ENCODE data around the gene COPS7A. TPM values are rescaled to one million over a fixed set of nuclear protein-coding genes. Genes with fewer than 3 reads are reported as not detected.

Gene COPS7A
- total and polyA plus RNA-seq, 2 experiments from 2014 or later, result 37.7 to 51.9 TPM

DNA sequence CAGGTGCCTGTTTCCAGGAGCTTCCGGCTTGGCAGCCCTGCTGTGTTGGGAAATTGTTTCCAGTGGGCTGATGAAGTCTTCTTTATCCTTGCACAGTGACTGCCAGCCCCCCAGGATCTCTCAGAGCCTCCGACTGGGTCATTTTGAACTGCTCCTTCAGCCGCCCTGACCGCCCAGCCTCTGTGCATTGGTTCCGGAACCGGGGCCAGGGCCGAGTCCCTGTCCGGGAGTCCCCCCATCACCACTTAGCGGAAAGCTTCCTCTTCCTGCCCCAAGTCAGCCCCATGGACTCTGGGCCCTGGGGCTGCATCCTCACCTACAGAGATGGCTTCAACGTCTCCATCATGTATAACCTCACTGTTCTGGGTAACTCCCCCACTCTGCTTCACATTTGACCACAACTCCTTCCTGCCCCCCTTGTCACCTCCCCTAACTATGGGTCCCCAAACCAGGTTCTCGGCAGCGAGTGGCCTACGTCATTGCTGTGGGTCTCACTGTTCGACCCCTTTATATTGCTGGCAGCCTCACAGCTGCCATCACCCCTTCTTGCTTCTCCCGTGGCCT lies 50.7 kb downstream of the COPS7A start:
- DNase-seq (ENCODE audit: low spot score) (no peak), ATAC-seq (no peak)
- peak overlapping the region; percentile 87 for H3K4me2 ChIP-seq
- no peak overlapping the region for H3K27ac ChIP-seq (ENCODE audit: low read depth)
- no peaks in the 10 kb centered on the region for H3K79me2 ChIP-seq (replicated peaks; ENCODE audit: insufficient read depth)
- peaks cover 72% of the 10 kb centered on the region for H3K27me3 ChIP-seq (ENCODE audit: insufficient read depth)
- Mint-ChIP-seq H3K4me1 (peaks cover 67% of the 10 kb centered on the region), H3K9me3 (no peaks in the 10 kb centered on the region; the same call in 2 of the 3 replicates), H3K27me3 (ENCODE audit: insufficient read depth, low read depth, poor library complexity) (peaks cover 58% of the 10 kb centered on the region), H3K4me3 (peak overlapping the region; percentile 54), H3K27ac (no peak overlapping the region), H3K36me3 (ENCODE audit: low read depth) (peaks cover 23% of the 10 kb centered on the region)
- TF ChIP-seq, protein P1, sequence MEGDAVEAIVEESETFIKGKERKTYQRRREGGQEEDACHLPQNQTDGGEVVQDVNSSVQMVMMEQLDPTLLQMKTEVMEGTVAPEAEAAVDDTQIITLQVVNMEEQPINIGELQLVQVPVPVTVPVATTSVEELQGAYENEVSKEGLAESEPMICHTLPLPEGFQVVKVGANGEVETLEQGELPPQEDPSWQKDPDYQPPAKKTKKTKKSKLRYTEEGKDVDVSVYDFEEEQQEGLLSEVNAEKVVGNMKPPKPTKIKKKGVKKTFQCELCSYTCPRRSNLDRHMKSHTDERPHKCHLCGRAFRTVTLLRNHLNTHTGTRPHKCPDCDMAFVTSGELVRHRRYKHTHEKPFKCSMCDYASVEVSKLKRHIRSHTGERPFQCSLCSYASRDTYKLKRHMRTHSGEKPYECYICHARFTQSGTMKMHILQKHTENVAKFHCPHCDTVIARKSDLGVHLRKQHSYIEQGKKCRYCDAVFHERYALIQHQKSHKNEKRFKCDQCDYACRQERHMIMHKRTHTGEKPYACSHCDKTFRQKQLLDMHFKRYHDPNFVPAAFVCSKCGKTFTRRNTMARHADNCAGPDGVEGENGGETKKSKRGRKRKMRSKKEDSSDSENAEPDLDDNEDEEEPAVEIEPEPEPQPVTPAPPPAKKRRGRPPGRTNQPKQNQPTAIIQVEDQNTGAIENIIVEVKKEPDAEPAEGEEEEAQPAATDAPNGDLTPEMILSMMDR (conservative IDR thresholded peaks at IDR 0.05; ENCODE audit: low read depth in 2 of 2), result no peak
- no peak for TF ChIP-seq STAT1 (IDR thresholded peaks at IDR 0.05; ENCODE audit: unreplicated experiment)
- no peak for TF ChIP-seq CREB1 (CRISPR knock-in tag; IDR thresholded peaks at IDR 0.05; ENCODE audit: low read depth)
- no peak for TF ChIP-seq EZH2 (IDR thresholded peaks at IDR 0.05; ENCODE audit: low read depth, unreplicated experiment)
- TF ChIP-seq JUNB (IDR thresholded peaks at IDR 0.05; ENCODE audit: unreplicated experiment), result no peak
- no peak for TF ChIP-seq ZNF331 (CRISPR knock-in tag; IDR thresholded peaks at IDR 0.05; ENCODE audit: low read depth)
- TF ChIP-seq, protein P2, sequence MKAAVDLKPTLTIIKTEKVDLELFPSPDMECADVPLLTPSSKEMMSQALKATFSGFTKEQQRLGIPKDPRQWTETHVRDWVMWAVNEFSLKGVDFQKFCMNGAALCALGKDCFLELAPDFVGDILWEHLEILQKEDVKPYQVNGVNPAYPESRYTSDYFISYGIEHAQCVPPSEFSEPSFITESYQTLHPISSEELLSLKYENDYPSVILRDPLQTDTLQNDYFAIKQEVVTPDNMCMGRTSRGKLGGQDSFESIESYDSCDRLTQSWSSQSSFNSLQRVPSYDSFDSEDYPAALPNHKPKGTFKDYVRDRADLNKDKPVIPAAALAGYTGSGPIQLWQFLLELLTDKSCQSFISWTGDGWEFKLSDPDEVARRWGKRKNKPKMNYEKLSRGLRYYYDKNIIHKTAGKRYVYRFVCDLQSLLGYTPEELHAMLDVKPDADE (IDR thresholded peaks at IDR 0.05), result no peak
- no peak for TF ChIP-seq EZH2phosphoT487 (IDR thresholded peaks at IDR 0.05; ENCODE audit: unreplicated experiment)
- no peak for TF ChIP-seq ZNF114 (CRISPR knock-in tag; IDR thresholded peaks at IDR 0.05)
- TF ChIP-seq, protein P3, sequence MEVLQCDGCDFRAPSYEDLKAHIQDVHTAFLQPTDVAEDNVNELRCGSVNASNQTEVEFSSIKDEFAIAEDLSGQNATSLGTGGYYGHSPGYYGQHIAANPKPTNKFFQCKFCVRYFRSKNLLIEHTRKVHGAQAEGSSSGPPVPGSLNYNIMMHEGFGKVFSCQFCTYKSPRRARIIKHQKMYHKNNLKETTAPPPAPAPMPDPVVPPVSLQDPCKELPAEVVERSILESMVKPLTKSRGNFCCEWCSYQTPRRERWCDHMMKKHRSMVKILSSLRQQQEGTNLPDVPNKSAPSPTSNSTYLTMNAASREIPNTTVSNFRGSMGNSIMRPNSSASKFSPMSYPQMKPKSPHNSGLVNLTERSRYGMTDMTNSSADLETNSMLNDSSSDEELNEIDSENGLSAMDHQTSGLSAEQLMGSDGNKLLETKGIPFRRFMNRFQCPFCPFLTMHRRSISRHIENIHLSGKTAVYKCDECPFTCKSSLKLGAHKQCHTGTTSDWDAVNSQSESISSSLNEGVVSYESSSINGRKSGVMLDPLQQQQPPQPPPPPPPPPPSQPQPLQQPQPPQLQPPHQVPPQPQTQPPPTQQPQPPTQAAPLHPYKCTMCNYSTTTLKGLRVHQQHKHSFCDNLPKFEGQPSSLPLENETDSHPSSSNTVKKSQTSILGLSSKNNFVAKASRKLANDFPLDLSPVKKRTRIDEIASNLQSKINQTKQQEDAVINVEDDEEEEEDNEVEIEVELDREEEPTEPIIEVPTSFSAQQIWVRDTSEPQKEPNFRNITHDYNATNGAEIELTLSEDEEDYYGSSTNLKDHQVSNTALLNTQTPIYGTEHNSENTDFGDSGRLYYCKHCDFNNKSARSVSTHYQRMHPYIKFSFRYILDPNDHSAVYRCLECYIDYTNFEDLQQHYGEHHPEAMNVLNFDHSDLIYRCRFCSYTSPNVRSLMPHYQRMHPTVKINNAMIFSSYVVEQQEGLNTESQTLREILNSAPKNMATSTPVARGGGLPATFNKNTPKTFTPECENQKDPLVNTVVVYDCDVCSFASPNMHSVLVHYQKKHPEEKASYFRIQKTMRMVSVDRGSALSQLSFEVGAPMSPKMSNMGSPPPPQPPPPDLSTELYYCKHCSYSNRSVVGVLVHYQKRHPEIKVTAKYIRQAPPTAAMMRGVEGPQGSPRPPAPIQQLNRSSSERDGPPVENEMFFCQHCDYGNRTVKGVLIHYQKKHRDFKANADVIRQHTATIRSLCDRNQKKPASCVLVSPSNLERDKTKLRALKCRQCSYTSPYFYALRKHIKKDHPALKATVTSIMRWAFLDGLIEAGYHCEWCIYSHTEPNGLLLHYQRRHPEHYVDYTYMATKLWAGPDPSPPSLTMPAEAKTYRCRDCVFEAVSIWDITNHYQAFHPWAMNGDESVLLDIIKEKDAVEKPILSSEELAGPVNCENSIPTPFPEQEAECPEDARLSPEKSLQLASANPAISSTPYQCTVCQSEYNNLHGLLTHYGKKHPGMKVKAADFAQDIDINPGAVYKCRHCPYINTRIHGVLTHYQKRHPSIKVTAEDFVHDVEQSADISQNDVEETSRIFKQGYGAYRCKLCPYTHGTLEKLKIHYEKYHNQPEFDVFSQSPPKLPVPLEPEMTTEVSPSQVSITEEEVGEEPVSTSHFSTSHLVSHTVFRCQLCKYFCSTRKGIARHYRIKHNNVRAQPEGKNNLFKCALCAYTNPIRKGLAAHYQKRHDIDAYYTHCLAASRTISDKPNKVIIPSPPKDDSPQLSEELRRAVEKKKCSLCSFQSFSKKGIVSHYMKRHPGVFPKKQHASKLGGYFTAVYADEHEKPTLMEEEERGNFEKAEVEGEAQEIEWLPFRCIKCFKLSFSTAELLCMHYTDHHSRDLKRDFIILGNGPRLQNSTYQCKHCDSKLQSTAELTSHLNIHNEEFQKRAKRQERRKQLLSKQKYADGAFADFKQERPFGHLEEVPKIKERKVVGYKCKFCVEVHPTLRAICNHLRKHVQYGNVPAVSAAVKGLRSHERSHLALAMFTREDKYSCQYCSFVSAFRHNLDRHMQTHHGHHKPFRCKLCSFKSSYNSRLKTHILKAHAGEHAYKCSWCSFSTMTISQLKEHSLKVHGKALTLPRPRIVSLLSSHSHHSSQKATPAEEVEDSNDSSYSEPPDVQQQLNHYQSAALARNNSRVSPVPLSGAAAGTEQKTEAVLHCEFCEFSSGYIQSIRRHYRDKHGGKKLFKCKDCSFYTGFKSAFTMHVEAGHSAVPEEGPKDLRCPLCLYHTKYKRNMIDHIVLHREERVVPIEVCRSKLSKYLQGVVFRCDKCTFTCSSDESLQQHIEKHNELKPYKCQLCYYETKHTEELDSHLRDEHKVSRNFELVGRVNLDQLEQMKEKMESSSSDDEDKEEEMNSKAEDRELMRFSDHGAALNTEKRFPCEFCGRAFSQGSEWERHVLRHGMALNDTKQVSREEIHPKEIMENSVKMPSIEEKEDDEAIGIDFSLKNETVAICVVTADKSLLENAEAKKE (CRISPR knock-in tag; IDR thresholded peaks at IDR 0.05), result no peak
- TF ChIP-seq, protein P4, sequence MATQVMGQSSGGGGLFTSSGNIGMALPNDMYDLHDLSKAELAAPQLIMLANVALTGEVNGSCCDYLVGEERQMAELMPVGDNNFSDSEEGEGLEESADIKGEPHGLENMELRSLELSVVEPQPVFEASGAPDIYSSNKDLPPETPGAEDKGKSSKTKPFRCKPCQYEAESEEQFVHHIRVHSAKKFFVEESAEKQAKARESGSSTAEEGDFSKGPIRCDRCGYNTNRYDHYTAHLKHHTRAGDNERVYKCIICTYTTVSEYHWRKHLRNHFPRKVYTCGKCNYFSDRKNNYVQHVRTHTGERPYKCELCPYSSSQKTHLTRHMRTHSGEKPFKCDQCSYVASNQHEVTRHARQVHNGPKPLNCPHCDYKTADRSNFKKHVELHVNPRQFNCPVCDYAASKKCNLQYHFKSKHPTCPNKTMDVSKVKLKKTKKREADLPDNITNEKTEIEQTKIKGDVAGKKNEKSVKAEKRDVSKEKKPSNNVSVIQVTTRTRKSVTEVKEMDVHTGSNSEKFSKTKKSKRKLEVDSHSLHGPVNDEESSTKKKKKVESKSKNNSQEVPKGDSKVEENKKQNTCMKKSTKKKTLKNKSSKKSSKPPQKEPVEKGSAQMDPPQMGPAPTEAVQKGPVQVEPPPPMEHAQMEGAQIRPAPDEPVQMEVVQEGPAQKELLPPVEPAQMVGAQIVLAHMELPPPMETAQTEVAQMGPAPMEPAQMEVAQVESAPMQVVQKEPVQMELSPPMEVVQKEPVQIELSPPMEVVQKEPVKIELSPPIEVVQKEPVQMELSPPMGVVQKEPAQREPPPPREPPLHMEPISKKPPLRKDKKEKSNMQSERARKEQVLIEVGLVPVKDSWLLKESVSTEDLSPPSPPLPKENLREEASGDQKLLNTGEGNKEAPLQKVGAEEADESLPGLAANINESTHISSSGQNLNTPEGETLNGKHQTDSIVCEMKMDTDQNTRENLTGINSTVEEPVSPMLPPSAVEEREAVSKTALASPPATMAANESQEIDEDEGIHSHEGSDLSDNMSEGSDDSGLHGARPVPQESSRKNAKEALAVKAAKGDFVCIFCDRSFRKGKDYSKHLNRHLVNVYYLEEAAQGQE (IDR thresholded peaks at IDR 0.05; ENCODE audit: unreplicated experiment), result no peak
- no peak for TF ChIP-seq POLR2AphosphoS5 (IDR thresholded peaks at IDR 0.05; ENCODE audit: low read depth)
- no peak for TF ChIP-seq NANOG (IDR thresholded peaks at IDR 0.05; ENCODE audit: borderline replicate concordance)
- H3F3A ChIP-seq (replicated peaks; ENCODE audit: low read depth), result peaks cover 23% of the 10 kb centered on the region; the same call in 1 of the 2 replicates
- peaks cover 4% of the 10 kb centered on the region; the same call in 1 of the 2 replicates for H4K20me1 ChIP-seq (replicated peaks; ENCODE audit: insufficient read depth)
- H3K4me3 ChIP-seq, result peak overlapping the region; percentile 64
- H3K36me3 ChIP-seq (ENCODE audit: insufficient read depth), result no peaks in the 10 kb centered on the region
- peaks cover 31% of the 10 kb centered on the region for H3K4me1 ChIP-seq (ENCODE audit: insufficient read depth)
- no peaks in the 10 kb centered on the region for H3K9me2 ChIP-seq (ENCODE audit: insufficient read depth)
- peak overlapping the region; percentile 76; the same call in 1 of the 2 replicates for H2AFZ ChIP-seq
